Loucy (cell line): Measurements from ENCODE around the gene ASPRV1.

Experiments
- H2AFZ ChIP-seq: fragments of 200-600 bp; sonication (generic); 2 replicates; pipeline ENCODE4 v1.6.0; 2016; ENCODE audit warnings: antibody characterized with exemption, mild to moderate bottlenecking, low read length, moderate library complexity
- H3F3A ChIP-seq: fragments of 200-600 bp; 2 replicates; pipeline ENCODE4 v1.6.0; 2016; ENCODE audit warnings: antibody characterized with exemption, low read depth, mild to moderate bottlenecking
- H3K27me3 ChIP-seq: fragments of 200-600 bp; sonication (generic); 2 replicates; pipeline ENCODE4 v1.6.1; 2014; ENCODE audit warnings: low read length, mild to moderate bottlenecking; ENCODE audit not compliant: insufficient read depth, poor library complexity, severe bottlenecking
- H3K36me3 ChIP-seq: fragments of 200-600 bp; sonication (generic); 2 replicates; pipeline ENCODE4 v1.6.1; 2016; ENCODE audit warnings: low read length; ENCODE audit not compliant: insufficient read depth
- H3K4me1 ChIP-seq: fragments of 200-600 bp; sonication (generic); 2 replicates; pipeline ENCODE4 v1.5.1; 2014; ENCODE audit warnings: low read length, mild to moderate bottlenecking; ENCODE audit not compliant: insufficient read depth, poor library complexity, severe bottlenecking
- H3K4me2 ChIP-seq: fragments of 200-600 bp; sonication (generic); 2 replicates; pipeline ENCODE4 v1.6.0; 2014; ENCODE audit warnings: antibody characterized with exemption, low read length, low read depth, mild to moderate bottlenecking; ENCODE audit not compliant: poor library complexity, severe bottlenecking
- H3K4me3 ChIP-seq: fragments of 200-600 bp; sonication (generic); 2 replicates; pipeline ENCODE4 v1.5.1; 2014; ENCODE audit warnings: low read length, mild to moderate bottlenecking, mixed read lengths; ENCODE audit not compliant: poor library complexity, severe bottlenecking
- H3K79me2 ChIP-seq: fragments of 200-600 bp; sonication (generic); 2 replicates; pipeline ENCODE4 v1.6.1; 2014; ENCODE audit warnings: low read length; ENCODE audit not compliant: insufficient read depth
- H3K9ac ChIP-seq: fragments of 200-600 bp; sonication (generic); 2 replicates; pipeline ENCODE4 v1.6.0; 2014; ENCODE audit warnings: mild to moderate bottlenecking, low read depth, low read length, moderate library complexity; ENCODE audit not compliant: poor library complexity, severe bottlenecking
- H3K9me2 ChIP-seq: fragments of 200-600 bp; sonication (generic); replicated peaks from 2 replicates; pipeline ENCODE4 v1.6.1; 2016; ENCODE audit warnings: low read depth, low read length, mixed read lengths
- H3K9me3 ChIP-seq: fragments of 200-600 bp; sonication (generic); 2 replicates; pipeline ENCODE4 v1.6.1; 2014; ENCODE audit warnings: mild to moderate bottlenecking, antibody characterized with exemption, low read length, low read depth; ENCODE audit not compliant: insufficient read depth
- H4K20me1 ChIP-seq: fragments of 200-600 bp; sonication (generic); 2 replicates; pipeline ENCODE4 v1.6.0; 2014; ENCODE audit warnings: antibody characterized with exemption, low read length, mild to moderate bottlenecking; ENCODE audit not compliant: insufficient read depth, poor library complexity, severe bottlenecking
- EZH2phosphoT487 ChIP-seq: fragments of 200-600 bp; IDR thresholded peaks from 2 replicates; pipeline ENCODE4 v1.6.1; 2018; ENCODE audit warnings: antibody characterized with exemption, mild to moderate bottlenecking, moderate library complexity, borderline replicate concordance
- TF ChIP-seq, protein P1 (sequence below): fragments of 200-600 bp; sonication (generic); conservative IDR thresholded peaks from 2 replicates; pipeline ENCODE4 v1.5.1; 2014; ENCODE audit warnings: mild to moderate bottlenecking, antibody characterized with exemption, low read length

ASPRV1 gene

DNA sequence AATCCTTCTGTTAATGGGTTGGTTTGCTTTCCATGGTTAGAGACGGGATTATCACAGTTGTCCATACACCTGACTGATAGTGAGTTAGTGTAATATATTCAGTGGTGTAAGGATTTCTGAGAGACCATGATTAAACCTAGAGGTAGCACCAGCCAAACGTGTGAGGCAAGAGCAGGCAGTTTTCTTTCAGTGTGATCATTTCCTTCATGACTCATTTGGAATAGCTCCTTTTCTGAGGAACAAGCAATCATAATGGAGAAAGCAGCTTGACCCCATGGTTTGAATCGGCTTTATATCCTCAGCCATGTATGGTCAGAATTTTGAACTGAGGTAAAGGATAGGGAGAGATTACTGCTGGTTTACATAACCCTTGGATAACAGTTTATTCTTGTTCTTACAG, 43.6 kb downstream of the ASPRV1 start:
- H3F3A ChIP-seq = no peaks in the 10 kb centered on the region
- H3K9ac ChIP-seq = no peak overlapping the region
- no peaks in the 10 kb centered on the region for H3K36me3 ChIP-seq
- no peak overlapping the region for H2AFZ ChIP-seq
- H3K27me3 ChIP-seq = no peaks in the 10 kb centered on the region
- H3K4me3 ChIP-seq = no peak overlapping the region
- no peaks in the 10 kb centered on the region for H3K9me2 ChIP-seq
- peak overlapping the region; percentile 2 for H3K4me2 ChIP-seq
- H3K4me1 ChIP-seq = peaks cover 14% of the 10 kb centered on the region
- peaks cover 13% of the 10 kb centered on the region; the same call in 1 of the 2 replicates for H3K79me2 ChIP-seq
- peaks cover 6% of the 10 kb centered on the region for H4K20me1 ChIP-seq
- TF ChIP-seq, protein P1, sequence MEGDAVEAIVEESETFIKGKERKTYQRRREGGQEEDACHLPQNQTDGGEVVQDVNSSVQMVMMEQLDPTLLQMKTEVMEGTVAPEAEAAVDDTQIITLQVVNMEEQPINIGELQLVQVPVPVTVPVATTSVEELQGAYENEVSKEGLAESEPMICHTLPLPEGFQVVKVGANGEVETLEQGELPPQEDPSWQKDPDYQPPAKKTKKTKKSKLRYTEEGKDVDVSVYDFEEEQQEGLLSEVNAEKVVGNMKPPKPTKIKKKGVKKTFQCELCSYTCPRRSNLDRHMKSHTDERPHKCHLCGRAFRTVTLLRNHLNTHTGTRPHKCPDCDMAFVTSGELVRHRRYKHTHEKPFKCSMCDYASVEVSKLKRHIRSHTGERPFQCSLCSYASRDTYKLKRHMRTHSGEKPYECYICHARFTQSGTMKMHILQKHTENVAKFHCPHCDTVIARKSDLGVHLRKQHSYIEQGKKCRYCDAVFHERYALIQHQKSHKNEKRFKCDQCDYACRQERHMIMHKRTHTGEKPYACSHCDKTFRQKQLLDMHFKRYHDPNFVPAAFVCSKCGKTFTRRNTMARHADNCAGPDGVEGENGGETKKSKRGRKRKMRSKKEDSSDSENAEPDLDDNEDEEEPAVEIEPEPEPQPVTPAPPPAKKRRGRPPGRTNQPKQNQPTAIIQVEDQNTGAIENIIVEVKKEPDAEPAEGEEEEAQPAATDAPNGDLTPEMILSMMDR = no peak
- TF ChIP-seq EZH2phosphoT487 = no peak
- no peaks in the 10 kb centered on the region for H3K9me3 ChIP-seq

DNA sequence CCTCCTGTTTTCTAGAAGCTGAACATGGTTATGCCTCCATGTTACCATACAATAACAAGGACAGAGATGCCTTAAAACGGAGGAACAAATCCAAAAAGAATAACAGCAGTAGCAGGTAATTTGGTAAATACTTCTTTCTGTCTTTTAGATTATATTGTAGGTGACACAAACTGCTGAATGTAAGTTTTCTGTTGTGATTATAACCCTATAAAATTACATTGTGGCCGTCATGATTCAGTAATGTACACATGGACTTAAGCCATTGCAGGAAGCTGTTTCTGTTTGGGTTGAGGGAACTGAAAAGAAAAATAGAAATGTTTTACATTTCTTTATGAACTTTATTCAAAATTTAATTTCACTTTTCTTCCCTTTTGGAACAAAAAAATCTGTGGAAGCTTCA, 45.3 kb downstream of the ASPRV1 start:
- Histone ChIP-seq H2AFZ (no peak overlapping the region), H3K9me2 (no peaks in the 10 kb centered on the region), H3K4me2 (peak overlapping the region; percentile 87), H3K79me2 (peaks cover 13% of the 10 kb centered on the region; the same call in 1 of the 2 replicates), H3K4me1 (peaks cover 14% of the 10 kb centered on the region), H3K27me3 (no peaks in the 10 kb centered on the region), H4K20me1 (peaks cover 6% of the 10 kb centered on the region), H3K9ac (peak overlapping the region; percentile 74), H3K9me3 (no peaks in the 10 kb centered on the region), H3F3A (no peaks in the 10 kb centered on the region), H3K36me3 (no peaks in the 10 kb centered on the region), H3K4me3 (peak overlapping the region; percentile 95)
- no peak for TF ChIP-seq EZH2phosphoT487
- TF ChIP-seq, protein P1 = no peak

DNA sequence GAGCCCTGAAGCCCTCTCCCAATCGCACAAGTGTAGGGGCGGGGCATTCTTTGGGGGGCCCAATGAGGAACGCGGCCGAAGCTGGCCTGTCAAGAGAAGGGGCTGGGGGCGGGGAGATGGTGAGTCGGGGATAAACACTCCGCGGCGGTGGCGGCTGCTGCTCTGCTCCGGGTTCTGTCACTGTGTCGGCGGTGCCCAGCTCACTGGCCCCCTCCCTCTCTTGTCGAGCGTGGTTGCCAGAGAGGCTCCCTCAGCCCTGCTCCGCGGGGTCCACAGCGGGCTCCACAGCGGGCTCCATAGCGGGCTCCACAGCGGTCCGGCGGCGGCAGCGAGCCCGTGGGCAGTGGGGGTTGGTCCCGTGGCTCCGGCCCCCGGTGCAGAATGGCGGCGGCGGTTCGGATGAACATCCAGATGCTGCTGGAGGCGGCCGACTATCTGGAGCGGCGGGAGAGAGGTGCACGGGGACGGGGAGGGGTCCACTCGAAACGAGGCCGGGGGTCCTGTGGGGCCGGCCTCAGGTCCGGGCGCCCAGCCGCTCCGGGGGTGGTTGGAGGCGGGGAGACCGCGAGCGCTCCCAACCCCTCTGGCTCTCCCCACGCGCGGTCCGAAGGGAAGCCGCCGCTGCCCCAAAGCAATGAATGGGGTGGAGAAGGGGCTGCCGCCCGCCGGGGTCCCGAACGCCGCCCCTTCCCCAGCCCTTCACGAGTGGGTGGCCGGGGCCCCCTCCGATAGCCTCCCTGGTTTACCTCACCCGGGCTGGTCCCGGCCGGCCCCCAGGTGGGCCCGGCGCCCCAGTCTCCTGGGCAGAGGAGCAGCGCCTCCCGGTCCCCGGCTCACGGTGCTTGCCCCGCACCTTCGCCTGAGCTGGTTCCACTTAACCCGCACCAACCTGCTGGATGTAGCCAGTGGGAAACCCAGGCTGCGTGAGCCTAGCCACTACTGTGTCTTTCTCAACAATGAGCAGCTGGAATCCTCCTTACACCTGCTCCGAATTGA, 46.2 kb downstream of the ASPRV1 start, which contains the start of gene MXD1:
Gene MXD1, plus strand, starts transcription at position 160 of the 996 bp plus-strand sequence. Its CDS starts 222 bp downstream, at position 382.
- Histone ChIP-seq H3K9me2 (no peaks in the 10 kb centered on the region), H2AFZ (peak within 1 kb of the TSS; percentile 78), H3K9me3 (no peaks in the 10 kb centered on the region), H3K4me2 (peak within 1 kb of the TSS; percentile 87), H3K4me1 (peaks cover 14% of the 10 kb centered on the region), H4K20me1 (peaks cover 6% of the 10 kb centered on the region), H3K27me3 (no peaks in the 10 kb centered on the region), H3K79me2 (peaks cover 13% of the 10 kb centered on the region; the same call in 1 of the 2 replicates), H3K4me3 (peak within 1 kb of the TSS; percentile 95), H3F3A (no peaks in the 10 kb centered on the region), H3K9ac (peak within 1 kb of the TSS; percentile 77), H3K36me3 (no peaks in the 10 kb centered on the region)
- no peak for TF ChIP-seq EZH2phosphoT487
- TF ChIP-seq, protein P1 = no peak
